Endothelial cell (in vitro differentiated cells): ENCODE results near the gene GMEB1. TPM values are rescaled to one million over a fixed set of nuclear protein-coding genes. Genes with fewer than 3 reads are reported as not detected.
"Not testable (repeated sequence)": the region's sequence is repeated elsewhere in the genome, so short reads cannot be mapped to it uniquely, and the experiment has no call there.

Experiments
- DNase-seq: peaks from one replicate; pipeline ENCODE4 v3.0.0; 2021; ENCODE audit warnings: low spot score
- H3K27ac Mint-ChIP-seq: one replicate; pipeline ENCODE4 v1.8.0; 2021; ENCODE audit warnings: mixed read lengths, inconsistent platforms; ENCODE audit not compliant: unreplicated experiment
- H3K27me3 Mint-ChIP-seq: one replicate; pipeline ENCODE4 v1.8.0; 2021; ENCODE audit warnings: mild to moderate bottlenecking, moderate library complexity, mixed read lengths, inconsistent platforms; ENCODE audit not compliant: unreplicated experiment
- H3K36me3 Mint-ChIP-seq: one replicate; pipeline ENCODE4 v1.8.0; 2021; ENCODE audit warnings: mild to moderate bottlenecking, low read depth, mixed read lengths, inconsistent platforms; ENCODE audit not compliant: unreplicated experiment
- H3K4me1 Mint-ChIP-seq: one replicate; pipeline ENCODE4 v1.8.0; 2021; ENCODE audit warnings: mild to moderate bottlenecking, mixed read lengths, inconsistent platforms; ENCODE audit not compliant: unreplicated experiment
- H3K4me3 Mint-ChIP-seq: one replicate; pipeline ENCODE4 v1.8.0; 2021; ENCODE audit warnings: mild to moderate bottlenecking, mixed read lengths, inconsistent platforms; ENCODE audit not compliant: unreplicated experiment
- H3K9me3 Mint-ChIP-seq: one replicate; pipeline ENCODE4 v1.8.0; 2021; ENCODE audit warnings: mixed read lengths, inconsistent platforms; ENCODE audit not compliant: unreplicated experiment
- CTCF ChIP-seq: fragments of 200-600 bp; sonication (generic); IDR thresholded peaks from one replicate; pipeline ENCODE4 v1.5.0; 2021; ENCODE audit warnings: antibody characterized with exemption; ENCODE audit not compliant: unreplicated experiment
- total RNA-seq: library from RNA; stranded (reverse); fragmentation: NEBNext Ultra II Directional; extraction: Animal tissue kit (Norgen Biotek cat#: 25700); gene quantifications from one replicate; pipeline ENCODE4 v1.2.1, GENCODE V29; 2021; ENCODE audit not compliant: unreplicated experiment

GMEB1 gene
- total RNA-seq, 1 donor from 2014 or later, result 22.7 TPM

GRCh38 chr1:28716336-28716735 is 47.8 kb downstream of the GMEB1 start:
- H3K4me3 Mint-ChIP-seq, result no peak overlapping the region

GRCh38 chr1:28718166-28718565 is 49.6 kb downstream of the GMEB1 start:
- Mint-ChIP-seq H3K36me3 (peaks cover 15% of the 10 kb centered on the region), H3K27ac (no peak overlapping the region), H3K4me1 (no peaks in the 10 kb centered on the region), H3K27me3 (peaks cover 8% of the 10 kb centered on the region), H3K9me3 (no peaks in the 10 kb centered on the region), H3K4me3 (no peak overlapping the region)
- TF ChIP-seq CTCF, result no peak
- no peak for DNase-seq

More at GRCh38 chr1:28716336-28716735, 47.8 kb downstream of the GMEB1 start:
- DNase-seq, result no peak
- Mint-ChIP-seq H3K4me1 (no peaks in the 10 kb centered on the region), H3K36me3 (peaks cover 15% of the 10 kb centered on the region), H3K9me3 (no peaks in the 10 kb centered on the region), H3K27me3 (peaks cover 4% of the 10 kb centered on the region), H3K27ac (no peak overlapping the region)
- TF ChIP-seq CTCF, result no peak

- H3K4me3 Mint-ChIP-seq, result no peak overlapping the region
- H3K27me3 Mint-ChIP-seq, result peaks cover 8% of the 10 kb centered on the region
- H3K9me3 Mint-ChIP-seq, result no peaks in the 10 kb centered on the region
- no peak for TF ChIP-seq CTCF
- no peak overlapping the region for H3K27ac Mint-ChIP-seq
- no peak for DNase-seq
- no peaks in the 10 kb centered on the region for H3K4me1 Mint-ChIP-seq
- H3K36me3 Mint-ChIP-seq, result peaks cover 9% of the 10 kb centered on the region
These were observed 50.2 kb downstream of the GMEB1 start for GRCh38 chr1:28718586-28719331.

GRCh38 chr1:28719332-28719619 is 50.7 kb downstream of the GMEB1 start:
- TF ChIP-seq CTCF, result no peak
- Mint-ChIP-seq H3K27me3 (peaks cover 8% of the 10 kb centered on the region), H3K9me3 (no peaks in the 10 kb centered on the region), H3K27ac (no peak overlapping the region), H3K36me3 (peaks cover 3% of the 10 kb centered on the region), H3K4me1 (no peaks in the 10 kb centered on the region), H3K4me3 (no peak overlapping the region)
- DNase-seq, result no peak

- H3K27me3 Mint-ChIP-seq, result peaks cover 8% of the 10 kb centered on the region
- no peak overlapping the region for H3K27ac Mint-ChIP-seq
- DNase-seq, result no peak
- H3K9me3 Mint-ChIP-seq, result no peaks in the 10 kb centered on the region
- TF ChIP-seq CTCF, result no peak
- H3K4me3 Mint-ChIP-seq, result no peak overlapping the region
- no peaks in the 10 kb centered on the region for H3K4me1 Mint-ChIP-seq
- no peaks in the 10 kb centered on the region for H3K36me3 Mint-ChIP-seq
These were observed 51.8 kb downstream of the GMEB1 start for GRCh38 chr1:28720376-28720775.

- H3K27ac Mint-ChIP-seq, H3K4me1 Mint-ChIP-seq, H3K27me3 Mint-ChIP-seq, DNase-seq, H3K36me3 Mint-ChIP-seq, H3K9me3 Mint-ChIP-seq, H3K4me3 Mint-ChIP-seq: not testable (repeated sequence)
These were observed 53.3 kb downstream of the GMEB1 start for GRCh38 chr1:28721927-28722326.

- not testable (repeated sequence) for H3K4me3 Mint-ChIP-seq, H3K27me3 Mint-ChIP-seq, H3K4me1 Mint-ChIP-seq, H3K27ac Mint-ChIP-seq, DNase-seq, H3K36me3 Mint-ChIP-seq, H3K9me3 Mint-ChIP-seq
These were observed 56.8 kb downstream of the GMEB1 start for GRCh38 chr1:28725365-28725764.
